H9 (cell line): ENCODE data around the gene ZCCHC17. TPM values are rescaled to one million over a fixed set of nuclear protein-coding genes. Genes with fewer than 3 reads are reported as not detected.

ENCODE experiments used
- DNase-seq: peaks from one replicate; pipeline ENCODE4 v3.0.0-alpha.2; 2017
- H2AFZ ChIP-seq: one replicate; pipeline ENCODE4 v1.6.1; 2013; ENCODE audit warnings: mild to moderate bottlenecking, low read length, control low read depth, moderate library complexity
- H2AK5ac ChIP-seq: 2 replicates; pipeline ENCODE4 v1.6.1; 2013; ENCODE audit warnings: low read length, control low read depth, mixed read lengths; ENCODE audit not compliant: insufficient read length
- H2BK120ac ChIP-seq: one replicate; pipeline ENCODE4 v1.6.1; 2013; ENCODE audit warnings: low read depth, mild to moderate bottlenecking, low read length, control low read depth, inconsistent platforms; ENCODE audit not compliant: poor library complexity, severe bottlenecking
- H2BK12ac ChIP-seq: 2 replicates; pipeline ENCODE4 v1.6.1; 2013; ENCODE audit warnings: low read length, control low read depth, mixed read lengths, low read depth; ENCODE audit not compliant: insufficient read length
- H2BK15ac ChIP-seq: 2 replicates; pipeline ENCODE4 v1.6.1; 2013; ENCODE audit warnings: low read depth, low read length, control low read depth
- H2BK20ac ChIP-seq: one replicate; pipeline ENCODE4 v1.6.1; 2013; ENCODE audit warnings: low read depth, mild to moderate bottlenecking, low read length, control low read depth, inconsistent platforms; ENCODE audit not compliant: poor library complexity, severe bottlenecking
- H2BK5ac ChIP-seq: 2 replicates; pipeline ENCODE4 v1.6.1; 2013; ENCODE audit warnings: low read length, control low read depth, mixed read lengths; ENCODE audit not compliant: insufficient read length
- H3K14ac ChIP-seq: 2 replicates; pipeline ENCODE4 v1.6.1; 2013; ENCODE audit warnings: low read length, control low read depth; ENCODE audit not compliant: insufficient read depth
- H3K18ac ChIP-seq: 2 replicates; pipeline ENCODE4 v1.6.1; 2013; ENCODE audit warnings: low read depth, mild to moderate bottlenecking, mixed read lengths, low read length, control low read depth; ENCODE audit not compliant: insufficient read length
- H3K23ac ChIP-seq: 2 replicates; pipeline ENCODE4 v1.6.1; 2013; ENCODE audit warnings: low read length, control low read depth, mixed read lengths, low read depth; ENCODE audit not compliant: insufficient read length
- H3K23me2 ChIP-seq: 2 replicates; pipeline ENCODE4 v1.6.1; 2013; ENCODE audit warnings: low read depth, mild to moderate bottlenecking, mixed read lengths, low read length, control low read depth; ENCODE audit not compliant: insufficient read length, poor library complexity, severe bottlenecking
- H3K27ac ChIP-seq: 2 replicates; pipeline ENCODE4 v1.5.1; 2013; ENCODE audit warnings: low read length, control low read depth, mixed read lengths, low read depth; ENCODE audit not compliant: insufficient read length
- H3K27me3 ChIP-seq: 2 replicates; pipeline ENCODE4 v1.6.1; 2013; ENCODE audit warnings: low read length, control low read depth, inconsistent platforms; ENCODE audit not compliant: insufficient read depth
- H3K4ac ChIP-seq: 2 replicates; pipeline ENCODE4 v1.6.1; 2013; ENCODE audit warnings: low read depth, mild to moderate bottlenecking, control low read depth, inconsistent platforms, low read length, moderate library complexity
- H3K4me1 ChIP-seq: 2 replicates; pipeline ENCODE4 v1.6.1; 2013; ENCODE audit warnings: low read length, control low read depth, inconsistent platforms; ENCODE audit not compliant: insufficient read depth
- H3K4me2 ChIP-seq: 2 replicates; pipeline ENCODE4 v1.6.1; 2013; ENCODE audit warnings: low read length, control low read depth, mixed read lengths; ENCODE audit not compliant: insufficient read length, insufficient read depth
- H3K56ac ChIP-seq: 2 replicates; pipeline ENCODE4 v1.6.1; 2013; ENCODE audit warnings: low read depth, mild to moderate bottlenecking, mixed read lengths, low read length, control low read depth; ENCODE audit not compliant: insufficient read length
- H3K79me1 ChIP-seq: 2 replicates; pipeline ENCODE4 v1.6.1; 2013; ENCODE audit warnings: low read depth, mild to moderate bottlenecking, moderate library complexity, low read length, control low read depth, inconsistent platforms; ENCODE audit not compliant: insufficient read depth, poor library complexity, severe bottlenecking
- H3K79me2 ChIP-seq: 2 replicates; pipeline ENCODE4 v1.6.1; 2013; ENCODE audit warnings: low read length, control low read depth, inconsistent platforms; ENCODE audit not compliant: insufficient read depth
- H3K9ac ChIP-seq: 2 replicates; pipeline ENCODE4 v1.6.1; 2013; ENCODE audit warnings: low read length, control low read depth, mixed read lengths; ENCODE audit not compliant: insufficient read length; ENCODE audit errors: extremely low read depth
- H3K9me3 ChIP-seq: one replicate; pipeline ENCODE4 v1.6.1; 2013; ENCODE audit warnings: low read depth, low read length, inconsistent platforms; ENCODE audit not compliant: control insufficient read depth
- H3T11ph ChIP-seq: one replicate; pipeline ENCODE4 v1.6.1; 2013; ENCODE audit warnings: mild to moderate bottlenecking, low read length, control low read depth, inconsistent platforms
- H4K20me1 ChIP-seq: one replicate; pipeline ENCODE4 v1.6.1; 2013; ENCODE audit not compliant: control insufficient read depth, insufficient read length, insufficient read depth
- H4K5ac ChIP-seq: 2 replicates; pipeline ENCODE4 v1.6.1; 2013; ENCODE audit warnings: low read depth, mild to moderate bottlenecking, mixed read lengths, low read length, control low read depth; ENCODE audit not compliant: insufficient read length
- H4K8ac ChIP-seq: replicated peaks from 2 replicates; pipeline ENCODE4 v1.6.1; 2013; ENCODE audit warnings: low read length, control low read depth, mixed read lengths, low read depth; ENCODE audit not compliant: insufficient read length
- H4K91ac ChIP-seq: 2 replicates; pipeline ENCODE4 v1.6.1; 2013; ENCODE audit warnings: low read depth, mild to moderate bottlenecking, moderate library complexity, mixed read lengths, low read length, control low read depth; ENCODE audit not compliant: insufficient read length
- H3K27ac Mint-ChIP-seq, 3 experiments: 2 replicates in 2 of 3; 3 replicates in 1 of 3; pipeline ENCODE4 v1.8.0; 2020 to 2021; ENCODE audit warnings: mixed read lengths in 3 of 3, mild to moderate bottlenecking in 1 of 3, moderate library complexity in 1 of 3
- H3K27me3 Mint-ChIP-seq: 2 replicates; pipeline ENCODE4 v1.8.0; 2021; ENCODE audit warnings: low read depth, mild to moderate bottlenecking, moderate library complexity, mixed read lengths
- H3K36me3 Mint-ChIP-seq, 3 experiments: 2 replicates in 2 of 3; 3 replicates in 1 of 3; pipeline ENCODE4 v1.8.0; 2020 to 2021; ENCODE audit warnings: low read depth in 3 of 3, mixed read lengths in 3 of 3; ENCODE audit not compliant: insufficient read depth in 1 of 3
- H3K4me1 Mint-ChIP-seq, 2 experiments: 2 replicates each; pipeline ENCODE4 v1.8.0; 2020; ENCODE audit warnings: mixed read lengths in 2 of 2
- H3K4me3 Mint-ChIP-seq, 2 experiments: 2 replicates in 1 of 2; 3 replicates in 1 of 2; pipeline ENCODE4 v1.8.0; 2020 to 2021; ENCODE audit warnings: mild to moderate bottlenecking in 2 of 2, mixed read lengths in 2 of 2, moderate library complexity in 1 of 2
- H3K9me3 Mint-ChIP-seq, 2 experiments: 2 replicates in 1 of 2; 3 replicates in 1 of 2; pipeline ENCODE4 v1.8.0; 2020; ENCODE audit warnings: mild to moderate bottlenecking in 2 of 2, mixed read lengths in 2 of 2, moderate library complexity in 1 of 2
- WGBS: extraction: QIAGEN DNeasy Blood & Tissue Kit; methylation state at CpG from one replicate; pipeline ENCODE4 v1.1.7; 2013; ENCODE audit warnings: missing lambda C conversion rate, low lambda C conversion rate, mixed read lengths; ENCODE audit not compliant: insufficient read length; ENCODE audit errors: extremely low coverage; 5-methylcytosine and 5-hydroxymethylcytosine counted together
- total RNA-seq: library from RNA; stranded (reverse); gene quantifications from 2 replicates; pipeline ENCODE4 v1.2.1, GENCODE V29; 2021
- TF ChIP-seq, protein P1 (sequence below): fragments of 200-600 bp; sonication (generic); conservative IDR thresholded peaks from 3 replicates; pipeline ENCODE4 v1.8.0; 2021; ENCODE audit warnings: antibody characterized with exemption, mild to moderate bottlenecking

Gene ZCCHC17
- total RNA-seq, 1 experiment from 2014 or later = 50.4 TPM

DNA sequence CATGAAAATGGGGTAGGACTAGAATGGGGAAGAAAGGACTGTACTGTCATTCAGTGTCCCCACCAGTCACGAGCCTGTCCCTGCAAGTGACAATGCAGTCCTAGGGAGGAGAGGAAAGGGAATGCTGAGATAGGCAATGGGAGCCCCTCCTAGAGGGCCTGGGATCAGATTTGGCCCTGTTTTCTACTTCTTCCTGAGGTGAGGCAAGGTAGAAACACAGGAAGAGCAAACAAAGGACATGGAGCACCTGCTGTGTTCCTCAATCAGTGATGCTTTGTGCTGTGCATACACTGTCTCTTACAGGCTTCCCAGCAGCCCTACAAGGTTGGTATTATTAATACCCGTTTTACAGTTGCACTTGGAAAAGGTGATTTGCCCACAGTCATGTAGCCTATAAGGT lies 70.0 kb downstream of the ZCCHC17 start:
- H3K23me2 ChIP-seq = no peaks in the 10 kb centered on the region
- peak overlapping the region in 2 of 3 experiments; percentile 89 to 93; a peak in 4 of 7 replicates for H3K27ac Mint-ChIP-seq
- H3T11ph ChIP-seq = no peak overlapping the region
- no peak overlapping the region for H3K9ac ChIP-seq
- H4K5ac ChIP-seq = no peak overlapping the region
- no peak overlapping the region for H3K23ac ChIP-seq
- no peak overlapping the region for H2BK5ac ChIP-seq
- H2BK20ac ChIP-seq = no peak overlapping the region
- H3K4ac ChIP-seq = no peak overlapping the region
- H4K20me1 ChIP-seq = no peaks in the 10 kb centered on the region
- no peaks in the 10 kb centered on the region for H3K9me3 Mint-ChIP-seq
- no peak overlapping the region for H3K56ac ChIP-seq
- H3K27me3 ChIP-seq = no peaks in the 10 kb centered on the region
- no peak overlapping the region for H4K91ac ChIP-seq
- H3K4me1 ChIP-seq = peaks cover 3% of the 10 kb centered on the region; the same call in 1 of the 2 replicates
- H3K18ac ChIP-seq = no peak overlapping the region
- H4K8ac ChIP-seq = no peak overlapping the region
- no peak overlapping the region for H2BK12ac ChIP-seq
- no peak overlapping the region for H2AFZ ChIP-seq
- TF ChIP-seq, protein P1, sequence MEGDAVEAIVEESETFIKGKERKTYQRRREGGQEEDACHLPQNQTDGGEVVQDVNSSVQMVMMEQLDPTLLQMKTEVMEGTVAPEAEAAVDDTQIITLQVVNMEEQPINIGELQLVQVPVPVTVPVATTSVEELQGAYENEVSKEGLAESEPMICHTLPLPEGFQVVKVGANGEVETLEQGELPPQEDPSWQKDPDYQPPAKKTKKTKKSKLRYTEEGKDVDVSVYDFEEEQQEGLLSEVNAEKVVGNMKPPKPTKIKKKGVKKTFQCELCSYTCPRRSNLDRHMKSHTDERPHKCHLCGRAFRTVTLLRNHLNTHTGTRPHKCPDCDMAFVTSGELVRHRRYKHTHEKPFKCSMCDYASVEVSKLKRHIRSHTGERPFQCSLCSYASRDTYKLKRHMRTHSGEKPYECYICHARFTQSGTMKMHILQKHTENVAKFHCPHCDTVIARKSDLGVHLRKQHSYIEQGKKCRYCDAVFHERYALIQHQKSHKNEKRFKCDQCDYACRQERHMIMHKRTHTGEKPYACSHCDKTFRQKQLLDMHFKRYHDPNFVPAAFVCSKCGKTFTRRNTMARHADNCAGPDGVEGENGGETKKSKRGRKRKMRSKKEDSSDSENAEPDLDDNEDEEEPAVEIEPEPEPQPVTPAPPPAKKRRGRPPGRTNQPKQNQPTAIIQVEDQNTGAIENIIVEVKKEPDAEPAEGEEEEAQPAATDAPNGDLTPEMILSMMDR = no peak
- no peaks in the 10 kb centered on the region for H3K9me3 ChIP-seq
- no peak overlapping the region for H3K14ac ChIP-seq
- peak overlapping the region in 1 of 2 experiments; percentile 13; a peak in 1 of 5 replicates for H3K4me3 Mint-ChIP-seq
- H2AK5ac ChIP-seq = no peak overlapping the region
- H3K79me1 ChIP-seq = no peaks in the 10 kb centered on the region
- no peak overlapping the region for H3K4me2 ChIP-seq
- no peak overlapping the region for H2BK120ac ChIP-seq
- H3K4me1 Mint-ChIP-seq = peaks cover 24 to 39% of the 10 kb centered on the region in 2 experiments
- DNase-seq = no peak
- no peak overlapping the region for H2BK15ac ChIP-seq
- H3K36me3 Mint-ChIP-seq = peaks cover 19 to 39% (median 26%) of the 10 kb centered on the region in 3 experiments; a peak in 6 of 7 replicates
- no peaks in the 10 kb centered on the region for H3K79me2 ChIP-seq
- no CpG with 5 or more reads among the region's 2 CpGs for WGBS
- H3K27ac ChIP-seq = no peak overlapping the region
- H3K27me3 Mint-ChIP-seq = peaks cover 4% of the 10 kb centered on the region
